ENCODE data around the gene TMEM182.

DNA sequence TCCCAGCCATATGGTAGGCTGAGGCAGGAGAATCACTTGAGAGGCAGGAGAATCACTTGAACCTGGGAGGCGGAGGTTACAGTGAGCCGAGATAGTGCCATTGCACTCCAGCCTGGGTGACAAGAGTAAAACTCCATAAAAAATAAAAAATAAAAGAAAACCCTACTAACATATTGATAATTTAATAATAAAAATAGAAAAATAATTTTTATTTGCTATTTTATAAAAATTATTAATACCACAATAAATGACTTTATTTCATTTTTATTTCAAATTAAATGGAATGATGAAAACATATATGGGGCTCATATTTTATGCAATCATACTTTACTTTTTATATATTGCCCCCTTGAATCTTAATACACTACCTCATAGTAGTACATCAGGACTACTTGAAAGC lies 20.4 kb downstream of the TMEM182 start:
- TF ChIP-seq, protein P1, sequence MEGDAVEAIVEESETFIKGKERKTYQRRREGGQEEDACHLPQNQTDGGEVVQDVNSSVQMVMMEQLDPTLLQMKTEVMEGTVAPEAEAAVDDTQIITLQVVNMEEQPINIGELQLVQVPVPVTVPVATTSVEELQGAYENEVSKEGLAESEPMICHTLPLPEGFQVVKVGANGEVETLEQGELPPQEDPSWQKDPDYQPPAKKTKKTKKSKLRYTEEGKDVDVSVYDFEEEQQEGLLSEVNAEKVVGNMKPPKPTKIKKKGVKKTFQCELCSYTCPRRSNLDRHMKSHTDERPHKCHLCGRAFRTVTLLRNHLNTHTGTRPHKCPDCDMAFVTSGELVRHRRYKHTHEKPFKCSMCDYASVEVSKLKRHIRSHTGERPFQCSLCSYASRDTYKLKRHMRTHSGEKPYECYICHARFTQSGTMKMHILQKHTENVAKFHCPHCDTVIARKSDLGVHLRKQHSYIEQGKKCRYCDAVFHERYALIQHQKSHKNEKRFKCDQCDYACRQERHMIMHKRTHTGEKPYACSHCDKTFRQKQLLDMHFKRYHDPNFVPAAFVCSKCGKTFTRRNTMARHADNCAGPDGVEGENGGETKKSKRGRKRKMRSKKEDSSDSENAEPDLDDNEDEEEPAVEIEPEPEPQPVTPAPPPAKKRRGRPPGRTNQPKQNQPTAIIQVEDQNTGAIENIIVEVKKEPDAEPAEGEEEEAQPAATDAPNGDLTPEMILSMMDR (IDR thresholded peaks at IDR 0.05; ENCODE audit: low read length): no peak
- TF ChIP-seq EZH2 (IDR thresholded peaks at IDR 0.05; ENCODE audit: borderline replicate concordance, low read length): no peak

Data from OCI-LY1 (cell line).